ENCODE data around the gene CHKA. TPM values are rescaled to one million over a fixed set of nuclear protein-coding genes. Genes with fewer than 3 reads are reported as not detected.

CHKA gene
- total RNA-seq, 2 donors from 2014 or later = 50.1 to 83.7 TPM

GRCh38 chr11:68128682-68129327, 7.6 kb upstream of the CHKA start:
- Histone ChIP-seq H3K36me3 (no peaks in the 10 kb centered on the region), H3K27me3 (no peaks in the 10 kb centered on the region), H3K9ac (ENCODE audit: low read depth in 2 of 2, low read length in 2 of 2) (peak overlapping the region; percentile 30 to 68), H3K4me3 (peak overlapping the region; percentile 42), H3K9me3 (no peaks in the 10 kb centered on the region), H3K27ac (no peak overlapping the region), H3K4me1 (peaks cover 8% of the 10 kb centered on the region)
- intact Hi-C loops (cut with DNase I) = no loop called here
- TF ChIP-seq CTCF (IDR thresholded peaks at IDR 0.05) = no peak
- DNase-seq = no peak

GRCh38 chr11:68127714-68128681, 6.8 kb upstream of the CHKA start:
- H3K9ac ChIP-seq (ENCODE audit: low read depth in 2 of 2, low read length in 2 of 2) = peak overlapping the region in 1 of 2 donors; percentile 2
- H3K27me3 ChIP-seq = no peaks in the 10 kb centered on the region
- no peak for TF ChIP-seq CTCF (IDR thresholded peaks at IDR 0.05)
- no peak for DNase-seq
- H3K27ac ChIP-seq = no peak overlapping the region
- H3K4me1 ChIP-seq = peaks cover 8% of the 10 kb centered on the region
- H3K4me3 ChIP-seq = peak overlapping the region; percentile 42
- no peaks in the 10 kb centered on the region for H3K36me3 ChIP-seq
- intact Hi-C loops (cut with DNase I) = no loop called here
- no peaks in the 10 kb centered on the region for H3K9me3 ChIP-seq

GRCh38 chr11:68125164-68125563, 4.0 kb upstream of the CHKA start:
- Histone ChIP-seq H3K4me1 (peaks cover 16% of the 10 kb centered on the region), H3K9ac (ENCODE audit: low read depth in 2 of 2, low read length in 2 of 2) (no peak overlapping the region), H3K27me3 (no peaks in the 10 kb centered on the region), H3K36me3 (no peaks in the 10 kb centered on the region), H3K27ac (no peak overlapping the region), H3K9me3 (no peaks in the 10 kb centered on the region), H3K4me3 (no peak overlapping the region)
- no peak for TF ChIP-seq CTCF (IDR thresholded peaks at IDR 0.05)
- DNase-seq = no peak
- intact Hi-C loops (cut with DNase I) = no loop called here

- Histone ChIP-seq H3K27me3 (no peaks in the 10 kb centered on the region), H3K4me1 (peaks cover 24% of the 10 kb centered on the region), H3K27ac (peak overlapping the region; percentile 98), H3K9me3 (no peaks in the 10 kb centered on the region), H3K36me3 (no peaks in the 10 kb centered on the region), H3K4me3 (no peak overlapping the region), H3K9ac (ENCODE audit: low read depth in 2 of 2, low read length in 2 of 2) (peak overlapping the region; percentile 35 to 48)
- intact Hi-C loops (cut with DNase I) = no loop called here
- DNase-seq = peak; percentile 85
- TF ChIP-seq CTCF (IDR thresholded peaks at IDR 0.05) = no peak
Measured at GRCh38 chr11:68122936-68123539, 1.9 kb upstream of the CHKA start.

- Histone ChIP-seq H3K27me3 (no peaks in the 10 kb centered on the region), H3K4me3 (peak overlapping the region; percentile 56), H3K27ac (peak overlapping the region; percentile 75), H3K9ac (ENCODE audit: low read depth in 2 of 2, low read length in 2 of 2) (peak overlapping the region; percentile 88 to 95), H3K4me1 (peaks cover 25% of the 10 kb centered on the region), H3K36me3 (no peaks in the 10 kb centered on the region), H3K9me3 (no peaks in the 10 kb centered on the region)
- TF ChIP-seq CTCF (IDR thresholded peaks at IDR 0.05) = no peak
- peak; percentile 68 for DNase-seq
- intact Hi-C loops (cut with DNase I) = no loop called here
Measured at GRCh38 chr11:68120273-68121066, 718 bp downstream of the CHKA start.
